ENCODE data around the gene SSBP2.

DNA sequence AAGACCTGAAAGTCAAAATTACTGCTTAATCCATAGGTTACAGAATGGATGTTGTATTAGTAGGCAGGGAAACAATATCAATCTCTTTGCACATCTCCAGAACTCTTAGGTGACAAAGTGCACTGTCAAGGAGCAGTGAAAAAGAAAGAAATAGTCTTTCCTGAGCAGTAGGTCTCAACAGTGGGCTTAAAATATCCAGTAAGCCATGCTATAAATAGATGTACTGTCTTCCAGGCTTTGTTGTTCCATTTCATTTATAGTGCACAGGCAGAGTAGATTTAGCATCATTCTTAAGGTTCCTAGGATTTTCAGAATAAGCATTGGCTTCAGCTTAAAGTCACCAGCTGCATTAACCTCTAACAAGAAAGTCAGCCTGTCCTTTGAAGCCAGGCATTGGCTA lies 50.7 kb downstream of the SSBP2 start:
- TF ChIP-seq, protein P1, sequence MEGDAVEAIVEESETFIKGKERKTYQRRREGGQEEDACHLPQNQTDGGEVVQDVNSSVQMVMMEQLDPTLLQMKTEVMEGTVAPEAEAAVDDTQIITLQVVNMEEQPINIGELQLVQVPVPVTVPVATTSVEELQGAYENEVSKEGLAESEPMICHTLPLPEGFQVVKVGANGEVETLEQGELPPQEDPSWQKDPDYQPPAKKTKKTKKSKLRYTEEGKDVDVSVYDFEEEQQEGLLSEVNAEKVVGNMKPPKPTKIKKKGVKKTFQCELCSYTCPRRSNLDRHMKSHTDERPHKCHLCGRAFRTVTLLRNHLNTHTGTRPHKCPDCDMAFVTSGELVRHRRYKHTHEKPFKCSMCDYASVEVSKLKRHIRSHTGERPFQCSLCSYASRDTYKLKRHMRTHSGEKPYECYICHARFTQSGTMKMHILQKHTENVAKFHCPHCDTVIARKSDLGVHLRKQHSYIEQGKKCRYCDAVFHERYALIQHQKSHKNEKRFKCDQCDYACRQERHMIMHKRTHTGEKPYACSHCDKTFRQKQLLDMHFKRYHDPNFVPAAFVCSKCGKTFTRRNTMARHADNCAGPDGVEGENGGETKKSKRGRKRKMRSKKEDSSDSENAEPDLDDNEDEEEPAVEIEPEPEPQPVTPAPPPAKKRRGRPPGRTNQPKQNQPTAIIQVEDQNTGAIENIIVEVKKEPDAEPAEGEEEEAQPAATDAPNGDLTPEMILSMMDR (IDR thresholded peaks at IDR 0.05; ENCODE audit: insufficient read depth, low read length), result no peak
- no peak for TF ChIP-seq SPI1 (IDR thresholded peaks at IDR 0.05; ENCODE audit: borderline replicate concordance, low read depth)

Data from HL-60 (cell line).